22Rv1 (cell line): Measurements from ENCODE around the gene FAM78A.

Source experiments
- CTCF ChIP-seq: fragments of 450-650 bp; IDR thresholded peaks from 2 replicates; pipeline ENCODE4 v1.5.1; 2017; ENCODE audit warnings: mild to moderate bottlenecking
- ZFX ChIP-seq: fragments of 450-650 bp; IDR thresholded peaks from 2 replicates; pipeline ENCODE4 v1.6.1; 2017; ENCODE audit warnings: antibody characterized with exemption, borderline replicate concordance

GRCh38 chr9:131299961-131300347, 23.6 kb upstream of the FAM78A start:
- TF ChIP-seq CTCF (no peak), ZFX (no peak)
